Measurements from ENCODE around the gene RNF182.
"Not testable (repeated sequence)": the region's sequence is repeated elsewhere in the genome, so short reads cannot be mapped to it uniquely, and the experiment has no call there.

Gene RNF182, protein sequence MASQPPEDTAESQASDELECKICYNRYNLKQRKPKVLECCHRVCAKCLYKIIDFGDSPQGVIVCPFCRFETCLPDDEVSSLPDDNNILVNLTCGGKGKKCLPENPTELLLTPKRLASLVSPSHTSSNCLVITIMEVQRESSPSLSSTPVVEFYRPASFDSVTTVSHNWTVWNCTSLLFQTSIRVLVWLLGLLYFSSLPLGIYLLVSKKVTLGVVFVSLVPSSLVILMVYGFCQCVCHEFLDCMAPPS

DNA sequence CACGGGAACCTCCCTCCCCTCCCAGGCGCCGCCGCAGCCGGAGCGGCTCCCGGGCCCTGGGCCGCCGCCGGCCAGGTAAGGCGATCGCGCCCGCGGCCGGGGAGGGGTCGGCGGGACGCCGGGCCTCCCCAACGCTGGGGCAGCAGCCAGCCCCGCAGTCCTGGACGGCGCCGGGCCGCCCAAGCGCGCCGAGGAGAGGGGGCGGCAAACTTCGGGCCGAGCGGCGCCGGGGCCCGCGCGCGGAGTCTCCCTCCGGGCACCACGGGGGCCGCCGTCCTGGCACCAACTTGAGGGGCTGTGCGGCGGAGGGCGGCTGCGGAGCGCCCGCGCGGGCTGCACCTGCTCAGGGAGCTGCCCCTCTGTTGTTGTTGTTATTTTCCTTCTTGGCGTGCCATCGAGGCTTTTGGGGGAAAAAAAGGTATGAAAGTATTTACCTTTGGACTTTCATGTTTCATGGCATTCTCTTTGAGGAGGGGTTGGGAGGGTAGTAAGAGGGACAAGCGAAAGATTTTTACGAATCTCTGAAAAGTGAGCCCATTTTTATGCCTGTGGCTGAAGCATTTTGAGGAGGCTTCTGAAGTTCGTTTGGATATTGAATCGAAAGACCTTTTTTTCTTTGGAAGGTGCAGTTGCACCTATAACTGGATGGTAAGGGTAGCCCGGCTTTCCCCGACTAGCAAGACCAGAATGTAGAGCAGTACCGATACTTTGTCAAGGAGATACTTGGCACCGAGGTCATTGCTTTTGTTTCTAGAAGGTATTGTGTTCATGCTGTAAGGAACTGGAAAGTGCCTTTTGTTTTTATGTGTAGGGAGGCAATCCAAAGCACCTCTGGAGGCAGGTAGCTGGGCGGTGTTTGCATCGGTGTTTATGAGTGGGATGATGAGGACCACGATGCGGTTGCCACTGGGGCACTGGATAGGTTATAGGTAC is at the start of gene RNF182:
Gene RNF182, plus strand, starts transcription at position 4 of the 933 bp plus-strand sequence. CDS start 52,168 bp downstream, outside the sequence.
- no peak for DNase-seq (ENCODE audit: low read depth)

DNA sequence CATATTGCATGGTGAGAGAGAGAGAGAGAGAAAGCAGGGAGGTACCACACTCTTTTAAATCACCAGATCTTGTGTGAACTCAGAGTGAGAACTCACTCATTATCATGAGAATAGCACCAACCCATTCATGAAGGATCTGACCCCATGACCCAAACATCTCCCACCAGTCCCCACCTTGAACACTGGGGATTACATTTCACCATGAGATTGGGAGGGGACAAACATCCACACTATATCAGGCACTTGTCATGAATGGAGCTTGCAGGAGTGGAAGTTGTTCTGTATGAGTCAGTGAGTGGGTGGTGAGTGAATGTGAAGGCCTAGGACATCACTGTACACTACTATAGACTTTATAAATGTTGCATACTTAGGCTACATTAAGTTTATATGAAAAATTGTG is 47.7 kb upstream of the RNF182 start:
- DNase-seq (ENCODE audit: low read depth) = no peak

DNA sequence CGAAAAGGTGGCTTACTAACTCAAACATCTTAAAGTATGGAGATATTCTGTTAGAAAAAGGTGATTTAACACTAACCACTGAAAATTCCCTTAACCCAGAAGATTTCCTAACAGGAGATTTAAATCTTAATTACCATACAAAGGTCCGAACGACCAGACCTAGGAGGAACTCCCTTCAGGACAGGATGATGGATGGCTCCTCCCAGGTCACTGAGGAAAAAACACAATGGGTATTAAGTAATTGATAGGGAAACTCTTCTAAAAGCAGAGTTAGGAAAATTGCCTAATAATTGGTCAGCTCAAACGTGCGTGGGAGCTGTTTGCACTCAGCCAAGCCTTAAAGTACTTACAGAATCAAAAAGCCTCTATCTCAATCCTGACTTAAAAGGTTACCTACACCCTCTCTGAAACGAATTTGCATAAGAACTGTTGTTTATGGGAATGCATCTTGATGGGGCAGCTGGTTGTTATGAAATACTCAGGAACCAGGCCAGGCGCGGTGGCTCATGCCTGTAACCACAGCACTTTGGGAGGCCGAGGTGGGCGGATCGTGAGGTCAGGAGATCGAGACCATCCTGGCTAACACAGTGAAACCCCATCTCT is 44.6 kb upstream of the RNF182 start:
- DNase-seq (ENCODE audit: low read depth) = not testable (repeated sequence)

DNA sequence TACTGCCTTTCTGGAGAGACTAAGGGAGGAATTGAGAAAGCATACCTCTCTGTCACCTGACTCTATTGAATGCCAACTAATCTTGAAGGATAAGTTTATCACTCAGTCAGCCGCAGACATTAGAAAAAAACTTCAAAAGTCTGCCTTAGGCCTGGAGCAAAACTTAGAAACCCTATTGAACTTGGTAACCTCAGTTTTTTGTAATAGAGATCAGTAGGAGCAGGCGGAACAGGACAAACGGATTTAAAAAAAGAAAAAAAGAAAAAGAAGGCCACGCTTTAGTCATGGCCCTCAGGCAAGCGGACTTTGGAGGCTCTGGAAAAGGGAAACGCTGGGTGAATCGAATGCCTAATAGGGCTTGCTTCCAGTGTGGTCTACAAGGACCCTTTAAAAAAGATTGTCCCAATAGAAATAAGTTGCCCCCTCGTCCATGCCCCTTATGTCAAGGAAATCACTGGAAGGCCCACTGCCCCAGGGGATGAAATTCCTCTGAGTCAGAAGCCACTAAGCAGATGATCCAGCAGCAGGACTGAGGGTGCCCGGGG is 43.1 kb upstream of the RNF182 start:
- DNase-seq (ENCODE audit: low read depth) = no peak

DNA sequence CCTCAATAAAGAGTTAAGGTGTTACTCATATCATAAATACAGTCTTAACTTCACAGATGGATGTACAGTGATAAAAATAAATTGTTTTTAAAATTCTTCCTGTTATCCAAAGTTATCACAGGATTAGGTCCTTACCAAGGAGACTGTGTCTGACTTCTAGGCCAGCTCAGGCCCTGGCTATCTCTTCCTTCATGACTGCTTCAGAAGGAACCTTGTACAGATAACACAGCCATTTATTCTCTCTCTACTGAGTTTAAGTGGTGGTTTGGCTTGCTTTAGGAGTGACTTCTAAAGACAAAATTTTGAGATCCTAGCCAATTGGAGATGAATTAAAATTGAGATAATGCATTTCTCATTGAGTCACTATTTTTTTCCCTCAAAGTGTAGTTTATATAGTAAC is 40.8 kb upstream of the RNF182 start:
- DNase-seq (ENCODE audit: low read depth) = no peak

DNA sequence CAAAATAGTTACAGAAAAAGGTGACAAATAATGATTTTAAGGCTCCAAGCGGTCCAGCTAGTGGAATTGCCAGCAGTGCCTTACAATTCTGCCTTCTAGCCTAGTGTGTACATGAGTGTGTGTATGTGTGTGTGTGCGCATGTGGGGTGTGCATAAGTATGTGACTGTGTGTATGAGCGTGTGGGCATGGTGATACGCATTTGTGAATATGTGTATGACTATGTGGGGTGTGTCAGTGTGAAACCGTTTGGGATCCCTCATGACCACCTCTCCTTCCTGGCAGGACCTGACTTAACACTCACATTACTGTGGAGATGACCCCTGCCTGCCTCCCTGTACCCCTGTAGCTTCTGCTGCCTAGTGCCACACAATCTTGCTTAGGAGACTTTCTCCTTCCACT is 40.4 kb upstream of the RNF182 start:
- no peak for DNase-seq (ENCODE audit: low read depth)

DNA sequence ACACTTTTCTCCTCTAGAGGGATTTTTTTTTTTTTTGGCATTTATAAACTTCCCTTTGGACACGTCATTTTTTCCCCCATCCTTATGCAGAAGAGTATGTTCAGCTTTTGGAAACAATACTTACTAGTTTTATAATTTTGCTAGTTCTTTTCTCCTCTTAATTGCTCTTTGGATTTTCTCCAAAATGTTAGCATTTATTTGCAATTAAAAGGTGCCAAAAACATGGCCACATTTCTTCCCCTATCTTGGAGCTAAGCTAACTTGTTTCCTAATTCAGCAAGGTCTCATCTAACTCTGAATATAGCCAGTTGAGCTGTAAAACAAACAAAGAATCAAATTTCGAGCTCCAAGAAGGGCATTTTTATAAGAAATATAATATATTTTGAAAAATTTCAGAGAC is 39.2 kb upstream of the RNF182 start:
- DNase-seq (ENCODE audit: low read depth) = no peak

DNA sequence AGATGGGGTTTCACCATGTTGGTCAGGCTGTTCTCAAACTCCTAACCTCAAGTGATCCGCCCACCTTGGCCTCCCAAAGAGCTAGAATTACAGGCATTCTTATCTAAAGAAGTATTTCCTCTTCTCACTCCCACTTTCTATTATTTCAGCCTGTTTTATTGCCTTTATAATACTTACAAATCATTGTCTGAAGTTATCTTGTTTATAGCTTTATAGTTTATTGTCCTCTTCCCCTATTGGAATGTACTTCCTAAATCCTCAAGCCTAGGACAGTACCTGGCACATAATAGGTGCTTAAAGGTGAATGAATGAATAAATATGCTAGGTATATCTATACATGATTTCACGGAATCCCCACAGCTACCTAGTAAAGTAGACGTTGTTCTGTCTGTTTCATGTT is 37.8 kb upstream of the RNF182 start:
- DNase-seq (ENCODE audit: low read depth) = no peak

DNA sequence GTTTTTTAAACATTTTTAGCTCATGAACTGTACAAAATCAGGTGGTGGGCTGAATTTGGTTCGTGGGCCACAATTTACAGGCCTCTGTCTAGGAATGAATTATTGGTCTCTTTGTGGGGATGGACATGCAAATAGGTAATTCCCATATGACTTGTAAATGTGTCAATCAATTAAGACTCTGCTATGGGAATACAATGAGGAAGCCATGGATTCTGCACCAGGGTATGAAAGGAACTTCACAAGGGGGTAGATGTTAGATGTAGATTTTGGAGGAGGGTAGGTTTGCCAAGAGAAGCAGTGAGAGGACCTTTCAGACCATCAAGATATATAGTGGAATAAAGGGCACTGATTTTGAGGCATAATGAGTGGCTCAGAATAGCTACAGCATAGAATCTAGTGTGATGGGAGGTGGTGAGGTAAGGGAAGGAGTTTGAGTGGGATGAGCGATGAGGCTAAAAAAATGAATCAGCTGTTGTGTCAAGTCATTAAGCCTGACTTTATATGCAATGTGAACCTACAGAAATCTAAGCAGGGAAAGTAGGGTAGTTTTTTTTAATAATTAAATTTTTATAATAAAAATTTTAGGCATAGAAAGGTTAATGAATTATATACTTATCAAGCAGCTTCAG is 32.6 kb upstream of the RNF182 start:
- DNase-seq (ENCODE audit: low read depth) = no peak

DNA sequence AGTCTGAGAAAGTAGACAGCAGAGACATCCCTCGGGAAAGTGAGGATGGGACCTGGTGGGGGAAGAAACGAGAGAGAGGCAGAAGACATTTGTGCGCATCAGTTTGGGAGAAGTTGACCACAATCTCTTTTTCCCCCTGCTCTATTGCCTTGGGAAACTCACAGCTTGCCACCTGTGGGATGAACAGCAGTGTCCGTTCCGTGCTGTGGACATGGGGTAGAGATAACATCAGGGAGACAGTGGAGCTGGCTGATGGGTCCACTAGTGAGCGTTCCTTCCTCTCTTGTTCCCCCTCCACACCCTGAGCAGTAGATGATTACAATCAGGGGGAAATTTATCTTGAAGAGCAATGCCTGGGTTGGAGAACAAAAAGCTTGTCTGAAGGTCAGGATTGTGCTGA is 21.8 kb upstream of the RNF182 start:
- no peak for DNase-seq (ENCODE audit: low read depth)

DNA sequence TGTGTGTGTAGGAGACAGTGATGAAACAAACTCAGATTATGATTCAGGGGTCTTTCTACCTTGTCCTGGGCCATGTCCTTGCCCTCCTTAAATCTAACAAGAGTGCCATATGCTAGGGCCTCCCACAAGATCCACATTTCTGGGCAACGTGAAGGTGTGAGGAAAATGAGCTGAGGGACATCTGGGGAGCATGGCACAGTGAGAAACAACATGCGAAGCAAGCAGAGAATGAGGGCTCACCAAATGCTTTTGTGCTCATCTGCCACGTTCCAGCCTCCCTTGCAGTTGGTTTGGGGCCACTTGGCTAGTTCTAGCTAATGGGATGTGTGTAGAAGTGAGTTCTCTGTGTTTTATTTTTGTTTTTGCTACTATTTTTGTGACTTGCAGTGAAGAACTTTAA is 21.4 kb upstream of the RNF182 start:
- no peak for DNase-seq (ENCODE audit: low read depth)

DNA sequence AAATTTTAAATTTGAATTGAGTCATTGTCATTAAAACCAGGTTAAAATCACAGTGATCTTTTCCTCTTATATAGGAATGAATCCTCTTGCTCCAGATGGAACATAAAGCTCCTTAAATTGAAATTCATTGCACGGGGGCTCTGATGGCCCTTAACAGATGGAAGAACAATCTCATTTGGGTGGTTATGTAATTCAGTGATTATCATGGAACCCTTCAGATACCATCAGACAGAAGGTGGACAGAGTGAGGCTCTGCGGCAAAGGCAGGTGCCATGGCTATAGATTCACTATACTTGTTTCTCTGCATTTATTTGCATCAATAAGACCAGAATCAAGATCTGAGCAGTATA is 17.8 kb upstream of the RNF182 start:
- no peak for DNase-seq (ENCODE audit: low read depth)

DNA sequence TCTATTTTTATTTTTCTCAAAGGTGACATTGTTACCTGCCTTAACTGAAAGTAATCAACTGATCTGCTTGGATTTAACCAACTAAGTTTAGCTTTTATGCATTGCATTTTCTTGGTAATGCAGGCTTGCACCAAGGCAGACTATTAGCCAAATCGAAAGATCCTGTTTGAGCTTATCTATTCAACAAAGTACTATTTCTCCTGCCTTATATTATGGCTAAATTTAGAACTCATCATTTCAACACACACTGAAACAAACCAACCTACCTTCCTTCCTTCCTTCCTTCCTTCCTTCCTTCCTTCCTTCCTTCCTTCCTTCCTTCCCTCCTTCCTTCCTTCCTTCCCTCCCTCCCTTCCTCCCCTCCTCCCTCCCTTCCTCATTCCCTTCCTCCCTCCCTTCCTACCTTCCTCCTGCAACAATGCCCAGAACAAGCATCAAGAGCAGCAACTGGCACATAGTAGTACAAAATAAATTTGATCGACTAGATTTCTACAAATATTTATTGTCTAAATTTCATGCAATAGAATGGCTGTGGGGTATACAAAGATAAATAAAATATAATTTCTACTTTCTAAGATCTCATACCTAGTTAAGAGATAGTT is 17.0 kb upstream of the RNF182 start:
- no peak for DNase-seq (ENCODE audit: low read depth)

DNA sequence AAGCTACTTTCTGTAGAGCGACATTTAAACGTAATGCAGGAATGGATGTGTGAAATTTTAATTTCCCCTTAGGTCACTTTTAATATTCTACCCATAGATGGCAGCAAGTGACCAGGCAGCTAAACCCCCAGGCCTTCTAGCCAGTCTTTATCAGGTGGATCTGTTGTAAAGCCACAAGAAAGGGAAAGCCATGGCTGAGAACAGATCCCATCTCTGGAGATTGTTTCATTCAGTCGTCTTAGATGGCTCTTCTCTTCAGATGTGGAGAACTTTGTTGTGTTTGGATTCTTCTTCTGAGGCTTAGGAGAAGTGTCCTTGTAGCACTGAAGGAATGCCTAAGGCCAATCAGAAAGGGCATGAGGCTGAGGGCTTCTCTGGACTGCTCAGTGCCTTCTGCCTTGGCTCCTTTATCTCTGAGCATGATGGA is 15.8 kb upstream of the RNF182 start:
- DNase-seq (ENCODE audit: low read depth) = no peak

DNA sequence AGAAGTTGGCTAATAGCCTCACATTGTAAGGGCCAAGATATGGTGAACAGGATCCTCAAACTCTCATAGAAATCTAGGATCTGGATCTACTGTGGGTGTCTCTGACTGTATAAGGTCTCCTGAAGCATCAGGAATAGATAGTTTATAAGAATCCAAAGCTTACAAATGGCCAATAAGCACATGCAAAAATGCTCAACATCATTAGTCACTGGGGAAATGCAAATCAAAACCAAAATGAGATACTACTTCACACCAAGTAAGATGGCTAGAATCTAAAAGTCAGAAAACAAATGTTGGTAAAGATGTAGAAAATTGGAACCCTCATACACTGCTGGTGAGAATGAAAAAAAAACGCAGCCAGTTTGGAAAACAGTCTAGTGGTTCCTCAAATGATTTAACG is 14.3 kb upstream of the RNF182 start:
- no peak for DNase-seq (ENCODE audit: low read depth)

DNA sequence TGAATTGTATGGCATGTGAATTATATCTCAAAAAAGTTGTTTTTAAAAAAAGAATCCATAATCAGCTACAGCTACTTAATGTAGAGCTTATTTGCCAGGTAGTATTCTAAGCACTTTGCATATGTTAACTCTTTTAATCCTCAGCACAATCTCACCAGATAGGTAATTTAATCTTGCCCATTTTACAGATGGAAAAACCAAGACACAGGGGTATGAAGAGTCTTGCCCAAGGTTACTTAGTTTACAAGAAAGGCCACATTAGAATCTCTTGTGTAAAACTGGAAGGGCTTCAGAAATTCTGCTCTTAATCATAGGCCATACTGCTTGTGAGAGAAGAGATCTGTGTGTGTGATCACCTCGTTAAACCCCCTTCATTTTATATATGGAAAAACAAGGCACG is 13.4 kb upstream of the RNF182 start:
- no peak for DNase-seq (ENCODE audit: low read depth)

DNA sequence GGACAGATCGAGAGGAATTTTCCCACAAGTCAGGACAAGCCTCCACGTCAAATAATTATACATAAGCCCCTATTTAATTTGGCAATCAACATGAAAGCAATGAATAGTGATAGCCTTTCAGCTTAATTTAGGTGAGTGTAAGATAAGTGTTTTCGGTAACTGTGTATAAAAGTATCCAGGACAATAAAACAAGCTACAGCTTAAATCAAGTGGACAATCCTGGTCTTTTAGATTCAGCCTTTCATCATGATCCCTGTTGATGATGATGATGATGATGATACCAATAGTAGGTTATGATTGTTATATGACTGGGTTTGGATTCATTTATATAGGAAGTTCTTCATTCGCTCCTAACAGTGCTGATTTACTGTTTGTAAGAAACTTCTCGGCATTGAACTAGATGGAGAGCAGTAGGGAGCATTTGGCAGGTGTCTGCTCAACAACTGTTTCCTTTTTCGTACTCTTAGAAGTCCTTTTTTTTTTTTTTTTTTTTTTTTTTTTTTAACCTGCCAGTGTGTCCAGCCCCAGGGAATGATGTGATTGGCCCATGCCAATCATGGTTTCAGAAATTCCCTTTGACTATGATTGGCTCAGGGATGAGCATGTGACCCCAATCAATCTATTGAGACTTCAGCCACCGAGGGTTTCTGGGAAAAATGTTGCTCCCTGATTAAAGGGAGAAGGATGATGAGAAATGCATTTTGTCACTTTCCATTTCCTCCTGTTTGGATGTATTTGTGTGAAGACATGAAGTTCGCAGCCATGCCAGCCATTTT is 11.3 kb upstream of the RNF182 start:
- DNase-seq (ENCODE audit: low read depth) = no peak

DNA sequence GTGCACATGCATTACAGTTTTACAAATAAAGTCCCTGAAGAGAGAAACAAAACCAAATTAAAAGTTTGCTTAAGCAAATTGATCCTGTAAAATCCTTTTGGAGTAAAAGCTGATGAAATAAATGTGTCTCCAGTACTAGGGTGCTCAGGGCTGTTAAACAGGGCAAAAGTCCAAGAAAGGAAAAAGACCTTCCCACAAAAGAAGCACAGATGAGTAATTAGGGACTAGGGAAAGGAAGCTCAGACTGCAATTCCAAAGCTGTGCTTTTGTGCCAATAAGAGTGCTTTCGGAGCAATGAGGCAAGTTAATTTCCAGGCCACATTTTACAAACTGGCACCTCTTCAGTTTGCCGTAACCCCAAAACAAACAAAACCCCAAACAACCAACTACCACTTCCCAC is 10.4 kb upstream of the RNF182 start:
- no peak for DNase-seq (ENCODE audit: low read depth)

DNA sequence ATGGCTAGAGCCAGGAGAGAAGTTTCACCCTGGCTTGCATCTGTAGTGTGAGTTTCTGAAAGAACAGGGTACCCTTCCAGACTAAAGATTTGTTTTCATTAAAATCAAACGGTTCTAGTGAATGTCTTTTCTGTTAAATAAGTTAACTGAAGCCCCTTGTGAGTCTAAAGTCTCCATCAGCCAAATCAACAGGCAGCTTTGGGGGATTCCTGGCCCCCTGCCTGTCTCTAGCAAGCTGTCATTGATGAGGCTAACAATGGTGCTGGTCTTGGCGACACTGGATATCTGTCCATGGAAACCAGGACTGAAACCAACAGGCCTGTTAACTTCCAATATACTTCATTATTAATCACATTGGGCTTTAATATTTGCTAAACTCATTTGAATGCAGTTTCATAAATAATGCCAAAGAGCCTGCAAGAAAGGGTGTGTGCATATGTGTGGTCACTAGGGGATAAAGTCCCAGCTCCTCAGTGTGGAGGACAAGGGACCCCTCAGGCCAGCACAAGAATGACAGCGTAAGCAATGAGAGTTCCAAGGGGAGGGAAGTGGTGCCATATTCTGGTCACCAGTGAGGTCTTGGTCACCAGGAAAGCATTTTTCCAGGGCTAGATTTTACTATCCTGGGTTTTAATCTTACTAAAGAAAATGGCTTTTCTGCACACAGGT is 9.1 kb upstream of the RNF182 start:
- no peak for DNase-seq (ENCODE audit: low read depth)

DNA sequence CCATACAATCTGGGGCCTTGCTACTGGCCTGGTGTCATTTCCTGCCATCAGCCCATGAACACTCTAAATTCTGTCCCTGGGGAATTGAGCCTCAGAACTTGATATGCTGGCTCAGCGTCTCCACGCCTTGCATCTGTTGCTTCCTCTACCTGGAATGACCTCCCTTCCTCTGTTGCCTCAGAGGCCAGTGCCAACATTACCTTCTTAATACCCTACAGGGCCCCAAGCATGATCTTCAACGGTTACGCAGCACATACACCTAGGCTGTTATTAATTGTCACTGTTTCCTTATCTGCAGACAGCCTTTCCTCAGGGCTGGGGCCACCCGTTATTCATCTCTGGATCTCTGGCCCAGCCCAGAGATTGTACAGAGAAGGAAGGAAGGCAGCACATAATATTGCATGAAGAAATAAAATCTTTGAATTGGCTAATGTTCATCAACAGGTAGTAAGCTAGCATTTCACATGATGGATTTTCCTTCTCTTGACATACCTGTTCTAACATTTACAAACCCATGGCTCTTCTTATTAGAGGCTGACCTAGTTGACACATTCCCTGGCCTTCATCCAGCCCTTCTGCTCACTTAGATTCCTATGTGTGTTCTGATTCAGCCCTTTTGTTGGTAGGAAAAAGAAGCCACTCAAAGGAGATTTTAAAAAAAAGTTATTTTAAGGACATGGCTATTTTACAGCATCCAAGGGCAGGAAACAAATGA is 8.4 kb upstream of the RNF182 start:
- DNase-seq (ENCODE audit: low read depth) = no peak
